Measurements from ENCODE around the gene GPR132. TPM values are rescaled to one million over a fixed set of nuclear protein-coding genes. Genes with fewer than 3 reads are reported as not detected.

The GPR132 gene
- total RNA-seq, 1 donor from 2014 or later = 48.5 TPM

DNA sequence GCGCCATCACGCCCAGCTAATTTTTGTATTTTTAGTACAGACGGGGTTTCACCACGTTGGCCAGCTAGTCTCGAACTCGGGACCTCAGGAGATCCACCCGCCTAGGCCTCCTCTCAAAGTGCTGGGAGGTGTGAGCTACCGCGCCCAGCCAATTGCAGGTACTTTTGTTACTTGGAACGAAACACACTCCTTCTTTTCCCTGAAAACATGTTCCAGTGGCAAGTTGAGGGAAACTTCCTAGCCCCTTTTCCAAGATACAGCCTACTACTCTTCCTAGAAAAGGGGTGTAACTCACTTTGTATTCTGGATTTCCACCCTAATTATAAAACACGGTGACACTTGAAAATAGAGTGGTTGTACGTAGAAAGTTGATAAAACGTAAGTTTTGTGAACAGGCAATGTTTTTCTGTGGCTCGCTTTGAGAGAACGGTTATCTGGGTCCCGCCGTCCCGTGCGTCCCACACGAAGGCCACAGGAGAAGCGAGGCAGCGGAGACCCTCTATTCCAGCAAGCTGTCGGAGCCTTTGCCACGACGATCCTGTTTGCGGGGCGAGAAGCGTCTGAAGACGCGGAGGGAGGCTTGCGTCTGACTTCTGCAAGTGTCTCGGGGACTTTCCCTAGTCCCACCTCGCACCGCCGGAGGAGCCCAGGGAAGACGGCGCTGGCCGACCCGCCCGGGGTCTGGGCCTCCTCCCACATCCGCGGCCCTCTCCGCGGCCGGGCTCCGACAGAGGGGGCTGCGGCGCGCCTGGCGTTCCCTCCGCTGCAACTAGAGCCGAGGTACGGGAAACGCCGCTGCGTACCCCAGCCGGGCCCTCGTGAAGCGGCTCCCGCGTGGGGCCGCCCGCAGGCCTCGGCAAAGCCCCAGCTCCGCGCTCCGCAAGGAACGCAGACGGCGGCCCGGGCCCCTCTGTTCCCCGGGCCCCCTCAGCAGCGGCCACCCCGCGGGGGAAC is 45.1 kb downstream of the GPR132 start:
- H3K27ac Mint-ChIP-seq = peak overlapping the region; percentile 73
- H3K27me3 Mint-ChIP-seq = no peaks in the 10 kb centered on the region
- H3K4me1 Mint-ChIP-seq = peaks cover 62% of the 10 kb centered on the region
- peaks cover 15% of the 10 kb centered on the region for H3K36me3 Mint-ChIP-seq (ENCODE audit: low read depth)
- TF ChIP-seq, protein P1, sequence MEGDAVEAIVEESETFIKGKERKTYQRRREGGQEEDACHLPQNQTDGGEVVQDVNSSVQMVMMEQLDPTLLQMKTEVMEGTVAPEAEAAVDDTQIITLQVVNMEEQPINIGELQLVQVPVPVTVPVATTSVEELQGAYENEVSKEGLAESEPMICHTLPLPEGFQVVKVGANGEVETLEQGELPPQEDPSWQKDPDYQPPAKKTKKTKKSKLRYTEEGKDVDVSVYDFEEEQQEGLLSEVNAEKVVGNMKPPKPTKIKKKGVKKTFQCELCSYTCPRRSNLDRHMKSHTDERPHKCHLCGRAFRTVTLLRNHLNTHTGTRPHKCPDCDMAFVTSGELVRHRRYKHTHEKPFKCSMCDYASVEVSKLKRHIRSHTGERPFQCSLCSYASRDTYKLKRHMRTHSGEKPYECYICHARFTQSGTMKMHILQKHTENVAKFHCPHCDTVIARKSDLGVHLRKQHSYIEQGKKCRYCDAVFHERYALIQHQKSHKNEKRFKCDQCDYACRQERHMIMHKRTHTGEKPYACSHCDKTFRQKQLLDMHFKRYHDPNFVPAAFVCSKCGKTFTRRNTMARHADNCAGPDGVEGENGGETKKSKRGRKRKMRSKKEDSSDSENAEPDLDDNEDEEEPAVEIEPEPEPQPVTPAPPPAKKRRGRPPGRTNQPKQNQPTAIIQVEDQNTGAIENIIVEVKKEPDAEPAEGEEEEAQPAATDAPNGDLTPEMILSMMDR (IDR thresholded peaks at IDR 0.05) = no peak
- DNase-seq = no peak
- ChIA-PET CTCF (interaction anchor here (1.1 to 1.6 kb wide), 6 partner anchors 8 to 26 kb away, joined by 3 to 9 read pairs (median 4); no protein-coding TSS in a partner anchor), POLR2A (interaction anchor here (0.6 to 3.0 kb wide), 12 partner anchors 25 to 508 kb away, joined by 3 to 27 read pairs (median 5); partner anchors contain the start of genes BRF1, CLBA1, GPR132 and SIVA1)
- no peaks in the 10 kb centered on the region for H3K9me3 Mint-ChIP-seq
- intact Hi-C loops (cut with micrococcal nuclease) = loop anchor here (2.0 kb wide), 6 partner anchors 45 to 471 kb away; partner anchors contain the start of genes GPR132, SIVA1 and TEDC1
- H3K4me3 Mint-ChIP-seq = peak overlapping the region; percentile 84
- peak; percentile 13 for ATAC-seq (ENCODE audit: low read depth)

DNA sequence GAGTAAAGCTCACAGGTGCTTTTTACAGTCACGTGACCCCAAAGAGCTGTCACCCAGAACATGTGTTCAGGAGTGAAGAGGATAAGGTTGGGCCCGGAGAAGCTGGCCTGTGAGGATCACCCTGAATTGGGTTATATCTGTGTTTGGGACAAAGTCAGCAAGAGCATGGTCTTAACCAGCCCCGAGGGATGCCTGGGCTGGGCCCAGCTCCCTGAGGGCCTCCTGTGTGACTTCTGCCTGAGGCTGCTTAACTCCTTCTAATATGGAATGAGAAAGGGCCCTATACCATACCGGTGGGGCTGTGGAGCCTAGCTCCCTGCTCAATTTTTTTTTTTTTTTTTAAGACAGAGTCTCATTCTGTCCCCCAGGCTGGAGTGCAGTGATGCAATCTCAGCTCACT is 46.8 kb downstream of the GPR132 start:
- no peak for DNase-seq
- Mint-ChIP-seq H3K4me3 (no peak overlapping the region), H3K27me3 (no peaks in the 10 kb centered on the region), H3K36me3 (ENCODE audit: low read depth) (peaks cover 15% of the 10 kb centered on the region), H3K9me3 (no peaks in the 10 kb centered on the region), H3K27ac (no peak overlapping the region), H3K4me1 (peaks cover 64% of the 10 kb centered on the region)
- CTCF ChIA-PET = no interaction called here
- POLR2A ChIA-PET = interaction anchor here (0.6 kb wide), 2 partner anchors 13 to 52 kb away, joined by 3 to 4 read pairs; no protein-coding TSS in a partner anchor
- TF ChIP-seq, protein P1 (IDR thresholded peaks at IDR 0.05) = no peak
- no peak for ATAC-seq (ENCODE audit: low read depth)
- intact Hi-C loops (cut with micrococcal nuclease) = no loop called here

DNA sequence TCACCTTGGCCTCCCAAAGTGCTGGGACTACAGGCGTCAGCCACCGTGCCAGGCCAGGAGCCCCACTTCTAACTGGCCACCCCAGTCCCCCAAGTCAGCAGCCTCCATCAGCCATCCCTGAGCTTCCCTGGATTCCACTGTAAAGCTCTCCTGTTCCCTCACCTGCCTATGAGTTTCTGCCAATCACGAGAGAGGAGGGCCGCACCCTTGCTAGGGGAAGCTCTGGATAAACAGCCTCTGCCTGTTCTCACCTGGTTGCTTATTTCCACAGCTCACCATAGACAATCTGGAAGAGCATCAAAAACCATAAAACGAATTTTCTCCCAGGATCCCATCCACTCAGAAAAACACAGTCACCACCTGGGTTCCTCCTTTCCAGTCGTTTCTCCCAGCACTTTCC is 49.3 kb downstream of the GPR132 start:
- peaks cover 66% of the 10 kb centered on the region for H3K4me1 Mint-ChIP-seq
- no peak overlapping the region for H3K4me3 Mint-ChIP-seq
- DNase-seq (no peak), ATAC-seq (ENCODE audit: low read depth) (no peak)
- peaks cover 23% of the 10 kb centered on the region for H3K36me3 Mint-ChIP-seq (ENCODE audit: low read depth)
- intact Hi-C loops (cut with micrococcal nuclease) = no loop called here
- H3K9me3 Mint-ChIP-seq = no peaks in the 10 kb centered on the region
- CTCF ChIA-PET = interaction anchor here (1.2 kb wide), 1 partner anchor 29 kb away, joined by 4 read pairs; no protein-coding TSS in a partner anchor
- H3K27ac Mint-ChIP-seq = no peak overlapping the region
- no peaks in the 10 kb centered on the region for H3K27me3 Mint-ChIP-seq
- TF ChIP-seq, protein P1 (IDR thresholded peaks at IDR 0.05) = no peak
- POLR2A ChIA-PET = no interaction called here

DNA sequence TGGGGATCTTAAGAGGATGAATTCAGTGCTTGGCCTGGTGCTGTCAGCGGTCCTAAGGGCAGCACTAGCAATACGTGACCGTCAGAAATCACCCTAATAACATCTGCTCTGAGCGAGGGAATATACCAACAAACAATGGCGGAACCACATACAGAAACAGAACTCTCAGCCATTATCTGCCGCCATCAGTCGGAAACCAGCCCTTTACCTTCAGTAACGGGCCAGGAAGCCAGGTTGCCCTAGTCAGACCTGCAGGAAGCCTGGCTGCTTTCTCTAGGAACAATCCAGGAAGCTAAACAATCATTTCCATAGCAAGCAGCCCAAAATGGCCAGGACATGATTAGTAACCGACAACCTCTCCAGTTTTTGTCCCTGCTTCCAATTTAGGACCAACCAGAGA is 50.0 kb downstream of the GPR132 start:
- no peak for DNase-seq
- Mint-ChIP-seq H3K36me3 (ENCODE audit: low read depth) (peaks cover 29% of the 10 kb centered on the region), H3K4me3 (no peak overlapping the region), H3K4me1 (peaks cover 66% of the 10 kb centered on the region), H3K27me3 (no peaks in the 10 kb centered on the region), H3K9me3 (no peaks in the 10 kb centered on the region), H3K27ac (no peak overlapping the region)
- ATAC-seq (ENCODE audit: low read depth) = no peak
- TF ChIP-seq, protein P1 (IDR thresholded peaks at IDR 0.05) = no peak
- ChIA-PET POLR2A (interaction anchor here (0.6 kb wide), 1 partner anchor 65 kb away, joined by 4 read pairs; no protein-coding TSS in a partner anchor), CTCF (interaction anchor here (1.2 kb wide), 1 partner anchor 30 kb away, joined by 4 read pairs; no protein-coding TSS in a partner anchor)
- intact Hi-C loops (cut with micrococcal nuclease) = no loop called here

DNA sequence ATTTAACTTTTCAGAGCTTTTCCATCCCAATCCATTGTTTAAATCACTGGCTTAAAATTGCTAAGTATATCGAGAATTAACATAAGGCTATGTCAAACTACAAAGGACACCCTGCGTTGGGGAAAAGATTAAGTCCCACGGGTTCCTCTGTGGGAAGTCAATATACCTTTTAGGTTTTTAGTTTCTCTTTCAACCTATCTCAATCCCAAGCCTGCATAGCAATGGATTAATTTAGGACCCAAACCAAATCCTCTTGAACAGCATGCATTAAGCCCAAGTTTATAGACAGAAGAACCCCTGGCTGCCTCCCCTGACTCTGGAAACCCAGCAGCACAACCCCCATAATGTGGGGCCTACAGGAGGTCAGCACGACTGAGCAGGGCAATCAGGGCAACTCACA is 50.6 kb downstream of the GPR132 start:
- H3K27ac Mint-ChIP-seq = no peak overlapping the region
- peaks cover 60% of the 10 kb centered on the region for H3K4me1 Mint-ChIP-seq
- ATAC-seq (ENCODE audit: low read depth) (no peak), DNase-seq (no peak)
- no peaks in the 10 kb centered on the region for H3K9me3 Mint-ChIP-seq
- ChIA-PET CTCF (no interaction called here), POLR2A (interaction anchor here (0.6 kb wide), 1 partner anchor 66 kb away, joined by 4 read pairs; no protein-coding TSS in a partner anchor)
- intact Hi-C loops (cut with micrococcal nuclease) = no loop called here
- TF ChIP-seq, protein P1 (IDR thresholded peaks at IDR 0.05) = no peak
- peaks cover 34% of the 10 kb centered on the region for H3K36me3 Mint-ChIP-seq (ENCODE audit: low read depth)
- H3K27me3 Mint-ChIP-seq = no peaks in the 10 kb centered on the region
- no peak overlapping the region for H3K4me3 Mint-ChIP-seq

Measured in activated B cell treated with CpG ODN at 0.5 μM for 24 hours (primary cell).